ENCODE data around the gene HELZ. TPM values are rescaled to one million over a fixed set of nuclear protein-coding genes. Genes with fewer than 3 reads are reported as not detected.
A peak's percentile ranks its signal among the peaks of the same experiment; 100 is the strongest.
"Not testable (repeated sequence)": the region's sequence is repeated elsewhere in the genome, so short reads cannot be mapped to it uniquely, and the experiment has no call there.

Gene HELZ
- total RNA-seq, 1 donor from 2014 or later, result 44.9 TPM

GRCh38 chr17:67145183-67145805 lies 99.7 kb downstream of the HELZ start:
- no peak overlapping the region for H3K9ac ChIP-seq
- TF ChIP-seq CTCF (IDR thresholded peaks at IDR 0.05) (no peak), EZH2phosphoT487 (IDR thresholded peaks at IDR 0.05) (no peak), EZH2 (IDR thresholded peaks at IDR 0.05) (no peak)
- Mint-ChIP-seq H3K9me3 (peaks cover 2% of the 10 kb centered on the region), H3K27ac (no peak overlapping the region), H3K4me1 (no peaks in the 10 kb centered on the region), H3K36me3 (peaks cover 33% of the 10 kb centered on the region), H3K27me3 (ENCODE audit: insufficient read depth, low read depth) (no peaks in the 10 kb centered on the region), H3K4me3 (no peak overlapping the region)
- no peaks in the 10 kb centered on the region for H3K27me3 ChIP-seq
- H3K4me1 ChIP-seq, result no peaks in the 10 kb centered on the region
- no peak overlapping the region for H3K4me3 ChIP-seq
- H3K4me2 ChIP-seq, result no peak overlapping the region
- H3K79me2 ChIP-seq (ENCODE audit: low read depth), result no peaks in the 10 kb centered on the region
- DNase-seq (ENCODE audit: low spot score), result no peak
- H3K27ac ChIP-seq, result no peak overlapping the region
- no peaks in the 10 kb centered on the region for H3F3A ChIP-seq (ENCODE audit: low read depth)
- peaks cover 8% of the 10 kb centered on the region for H3K36me3 ChIP-seq
- no peaks in the 10 kb centered on the region for H3K9me3 ChIP-seq (ENCODE audit: low read depth)
- no peak overlapping the region for H2AFZ ChIP-seq (replicated peaks)
- no peaks in the 10 kb centered on the region for H4K20me1 ChIP-seq (ENCODE audit: low read depth)

- H3K4me1 ChIP-seq, result no peaks in the 10 kb centered on the region
- H3K27ac Mint-ChIP-seq, result no peak overlapping the region
- H3K4me2 ChIP-seq, result no peak overlapping the region
- H3K4me3 Mint-ChIP-seq, result no peak overlapping the region
- H3K27ac ChIP-seq, result no peak overlapping the region
- peaks cover 2% of the 10 kb centered on the region for H3K9me3 Mint-ChIP-seq
- no peaks in the 10 kb centered on the region for H3F3A ChIP-seq (ENCODE audit: low read depth)
- H3K4me3 ChIP-seq, result no peak overlapping the region
- H3K36me3 ChIP-seq, result peaks cover 8% of the 10 kb centered on the region
- H3K27me3 ChIP-seq, result no peaks in the 10 kb centered on the region
- H3K4me1 Mint-ChIP-seq, result no peaks in the 10 kb centered on the region
- TF ChIP-seq EZH2 (IDR thresholded peaks at IDR 0.05) (no peak), CTCF (IDR thresholded peaks at IDR 0.05) (no peak), EZH2phosphoT487 (IDR thresholded peaks at IDR 0.05) (no peak)
- H3K36me3 Mint-ChIP-seq, result peaks cover 33% of the 10 kb centered on the region
- DNase-seq (ENCODE audit: low spot score), result no peak
- H4K20me1 ChIP-seq (ENCODE audit: low read depth), result no peaks in the 10 kb centered on the region
- no peaks in the 10 kb centered on the region for H3K9me3 ChIP-seq (ENCODE audit: low read depth)
- no peaks in the 10 kb centered on the region for H3K79me2 ChIP-seq (ENCODE audit: low read depth)
- H3K9ac ChIP-seq, result no peak overlapping the region
- H3K27me3 Mint-ChIP-seq (ENCODE audit: insufficient read depth, low read depth), result no peaks in the 10 kb centered on the region
- H2AFZ ChIP-seq (replicated peaks), result no peak overlapping the region
These were observed 101.7 kb downstream of the HELZ start for GRCh38 chr17:67143318-67143717.

GRCh38 chr17:67142030-67142429 lies 103.0 kb downstream of the HELZ start:
- not testable (repeated sequence) for H3K27me3 Mint-ChIP-seq (ENCODE audit: insufficient read depth, low read depth); H3K9me3 ChIP-seq (ENCODE audit: low read depth); DNase-seq (ENCODE audit: low spot score); H3K27ac Mint-ChIP-seq; H3K4me3 Mint-ChIP-seq; H3K27ac ChIP-seq; H3K9ac ChIP-seq; H3K4me1 Mint-ChIP-seq; H4K20me1 ChIP-seq (ENCODE audit: low read depth); H2AFZ ChIP-seq (replicated peaks); H3K4me2 ChIP-seq; H3K4me1 ChIP-seq; H3K4me3 ChIP-seq; H3K27me3 ChIP-seq; H3K79me2 ChIP-seq (ENCODE audit: low read depth); H3K9me3 Mint-ChIP-seq; H3F3A ChIP-seq (ENCODE audit: low read depth)
- peaks cover 11% of the 10 kb centered on the region for H3K36me3 ChIP-seq
- peaks cover 31% of the 10 kb centered on the region for H3K36me3 Mint-ChIP-seq

DNA sequence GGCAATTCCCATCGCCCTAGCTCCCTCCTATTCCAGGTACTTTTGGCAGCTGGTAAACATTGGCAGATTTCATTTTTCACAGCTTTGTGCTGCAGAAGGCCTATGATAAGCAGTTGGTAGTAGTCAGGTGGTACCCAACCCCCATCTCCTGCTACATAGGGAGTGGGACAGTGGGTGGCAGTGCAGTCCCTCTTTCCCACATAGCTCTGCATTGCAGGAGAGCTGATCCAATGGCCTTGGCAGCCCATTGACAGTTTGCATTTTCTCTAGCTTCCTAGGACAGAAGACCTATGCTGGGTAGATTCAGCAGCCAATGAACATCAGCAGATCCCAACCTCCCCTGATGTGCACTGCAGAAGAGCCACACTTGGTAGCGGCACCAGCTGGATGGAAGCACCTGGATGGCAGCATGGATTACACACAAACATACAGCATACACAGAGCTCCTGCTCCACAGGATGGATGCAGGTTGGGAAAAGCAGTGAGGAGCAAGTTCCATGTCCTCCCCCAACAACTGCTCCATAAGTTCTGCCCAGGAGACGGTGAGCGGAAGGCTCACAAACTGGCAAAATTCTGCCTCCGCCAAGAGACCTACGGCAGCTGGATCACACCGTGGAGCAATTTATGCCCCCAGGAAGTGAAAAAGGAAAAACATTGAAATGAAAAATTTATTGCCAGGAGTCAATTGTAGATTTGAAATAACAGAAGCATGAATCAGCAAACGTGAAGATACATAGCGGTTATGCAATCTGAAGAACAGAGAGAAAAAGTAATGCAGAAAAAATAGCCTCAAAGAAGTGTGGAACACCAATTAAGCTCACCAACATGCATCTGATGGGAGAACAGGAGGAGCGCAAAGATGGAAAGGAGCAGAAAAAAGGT lies 105.0 kb downstream of the HELZ start:
- no peaks in the 10 kb centered on the region for H3K4me1 Mint-ChIP-seq
- H3K4me1 ChIP-seq, result no peaks in the 10 kb centered on the region
- H3K27me3 ChIP-seq, result no peaks in the 10 kb centered on the region
- H3K9ac ChIP-seq, result no peak overlapping the region
- H3K27ac Mint-ChIP-seq, result no peak overlapping the region
- no peak overlapping the region for H3K4me2 ChIP-seq
- no peak overlapping the region for H3K27ac ChIP-seq
- no peaks in the 10 kb centered on the region for H3F3A ChIP-seq (ENCODE audit: low read depth)
- no peak overlapping the region for H2AFZ ChIP-seq (replicated peaks)
- H4K20me1 ChIP-seq (ENCODE audit: low read depth), result no peaks in the 10 kb centered on the region
- H3K36me3 ChIP-seq, result peaks cover 3% of the 10 kb centered on the region
- no peak overlapping the region for H3K4me3 Mint-ChIP-seq
- no peak overlapping the region for H3K4me3 ChIP-seq
- peak; percentile 22 for TF ChIP-seq CTCF (IDR thresholded peaks at IDR 0.05)
- TF ChIP-seq EZH2phosphoT487 (IDR thresholded peaks at IDR 0.05), result no peak
- no peak for TF ChIP-seq EZH2 (IDR thresholded peaks at IDR 0.05)
- DNase-seq (ENCODE audit: low spot score), result peak; percentile 23
- H3K27me3 Mint-ChIP-seq (ENCODE audit: insufficient read depth, low read depth), result no peaks in the 10 kb centered on the region
- H3K36me3 Mint-ChIP-seq, result peaks cover 20% of the 10 kb centered on the region
- H3K79me2 ChIP-seq (ENCODE audit: low read depth), result no peaks in the 10 kb centered on the region
- no peaks in the 10 kb centered on the region for H3K9me3 ChIP-seq (ENCODE audit: low read depth)
- peaks cover 2% of the 10 kb centered on the region for H3K9me3 Mint-ChIP-seq
